Osteoblast (primary cell): ENCODE results near the gene JMJD4. TPM values are rescaled to one million over a fixed set of nuclear protein-coding genes. Genes with fewer than 3 reads are reported as not detected.

Experiments
- DNase-seq: peaks from one replicate; pipeline ENCODE4 v3.0.0; 2011; ENCODE audit warnings: low spot score, mixed read lengths; ENCODE audit not compliant: insufficient read length; ENCODE audit errors: missing footprints
- H2AFZ ChIP-seq: 2 replicates; pipeline ENCODE4 v1.6.0; 2011; ENCODE audit warnings: mild to moderate bottlenecking, low read length
- H3K27ac ChIP-seq: 2 replicates; pipeline ENCODE4 v1.5.1; 2011; ENCODE audit warnings: mild to moderate bottlenecking, low read depth, low read length, moderate library complexity
- H3K27me3 ChIP-seq: 2 replicates; pipeline ENCODE4 v1.6.0; 2012; ENCODE audit warnings: mild to moderate bottlenecking, control low read depth, inconsistent platforms, low read length, moderate library complexity; ENCODE audit not compliant: insufficient read depth
- H3K36me3 ChIP-seq: 2 replicates; pipeline ENCODE4 v1.5.1; 2011; ENCODE audit warnings: mild to moderate bottlenecking, low read length, control low read depth, moderate library complexity; ENCODE audit not compliant: insufficient read depth
- H3K4me1 ChIP-seq: 2 replicates; pipeline ENCODE4 v1.5.1; 2011; ENCODE audit warnings: mild to moderate bottlenecking, low read length, control low read depth, moderate library complexity; ENCODE audit not compliant: insufficient read depth
- H3K4me2 ChIP-seq: 2 replicates; pipeline ENCODE4 v1.6.0; 2011; ENCODE audit warnings: mild to moderate bottlenecking, low read length; ENCODE audit not compliant: insufficient read depth
- H3K4me3 ChIP-seq: fragments of 200-600 bp; sonication (generic); 3 replicates; pipeline ENCODE4 v1.5.1; 2012; ENCODE audit warnings: mild to moderate bottlenecking, low read length, inconsistent platforms; ENCODE audit not compliant: insufficient read depth
- H3K79me2 ChIP-seq: 2 replicates; pipeline ENCODE4 v1.6.0; 2012; ENCODE audit warnings: mild to moderate bottlenecking, low read length, control low read depth, inconsistent platforms; ENCODE audit not compliant: insufficient read depth
- H3K9me3 ChIP-seq: 2 replicates; pipeline ENCODE4 v1.5.1; 2011; ENCODE audit warnings: low read depth, low read length, control low read depth
- H4K20me1 ChIP-seq: 2 replicates; pipeline ENCODE4 v1.6.0; 2012; ENCODE audit warnings: mild to moderate bottlenecking, low read length, control low read depth; ENCODE audit not compliant: insufficient read depth
- total RNA-seq: library from RNA; depleted of rRNA; stranded (reverse); fragments of >200 nt; gene quantifications from 2 replicates; pipeline ENCODE4 v1.2.3, GENCODE V29; 2012
- TF ChIP-seq, protein P1 (sequence below): IDR thresholded peaks from 2 replicates; pipeline ENCODE4 v1.5.1; 2011; ENCODE audit warnings: mild to moderate bottlenecking, low read depth, low read length, moderate library complexity; ENCODE audit errors: extremely low read depth

The JMJD4 gene
- total RNA-seq, 1 donor: 27.5 TPM

DNA sequence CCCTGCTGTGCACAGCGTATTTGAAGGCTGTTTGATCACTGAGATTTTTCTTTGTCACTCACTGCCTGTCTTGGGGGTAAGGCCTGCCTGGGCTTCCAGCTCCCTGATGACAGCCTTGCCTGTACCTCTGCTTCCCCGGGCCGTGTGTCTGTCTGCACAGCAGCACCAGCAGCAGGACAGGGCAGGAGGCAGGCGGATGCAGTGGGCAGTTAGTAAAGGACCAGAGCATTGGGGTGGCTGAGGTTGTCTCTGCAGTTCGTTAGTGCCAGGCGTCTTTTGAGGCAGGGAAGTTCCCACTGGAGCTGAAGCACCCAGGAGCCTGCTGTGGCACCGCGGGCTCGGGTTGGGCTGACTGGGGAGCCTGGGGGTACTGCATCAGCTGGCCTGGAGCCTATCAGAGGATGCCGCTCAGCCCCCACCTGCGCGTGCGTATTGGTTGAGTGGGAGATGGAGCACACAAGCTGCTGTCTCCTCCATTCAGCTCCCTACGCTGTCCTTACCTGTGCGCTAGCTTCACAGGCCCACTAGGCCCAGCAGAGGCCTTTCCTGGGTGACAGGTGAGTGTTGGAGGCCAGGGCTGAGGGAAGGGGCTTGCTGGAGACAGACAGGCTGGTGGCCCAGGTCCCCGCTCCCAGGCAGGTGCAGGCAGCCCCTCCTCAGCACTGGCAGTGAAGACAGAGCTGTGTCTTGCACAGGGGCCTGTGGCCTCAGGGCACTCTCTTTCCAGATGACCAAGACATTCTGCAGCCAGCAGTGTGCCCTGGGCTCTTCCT, 28.3 kb upstream of the JMJD4 start:
- no peak overlapping the region for H3K4me3 ChIP-seq

DNA sequence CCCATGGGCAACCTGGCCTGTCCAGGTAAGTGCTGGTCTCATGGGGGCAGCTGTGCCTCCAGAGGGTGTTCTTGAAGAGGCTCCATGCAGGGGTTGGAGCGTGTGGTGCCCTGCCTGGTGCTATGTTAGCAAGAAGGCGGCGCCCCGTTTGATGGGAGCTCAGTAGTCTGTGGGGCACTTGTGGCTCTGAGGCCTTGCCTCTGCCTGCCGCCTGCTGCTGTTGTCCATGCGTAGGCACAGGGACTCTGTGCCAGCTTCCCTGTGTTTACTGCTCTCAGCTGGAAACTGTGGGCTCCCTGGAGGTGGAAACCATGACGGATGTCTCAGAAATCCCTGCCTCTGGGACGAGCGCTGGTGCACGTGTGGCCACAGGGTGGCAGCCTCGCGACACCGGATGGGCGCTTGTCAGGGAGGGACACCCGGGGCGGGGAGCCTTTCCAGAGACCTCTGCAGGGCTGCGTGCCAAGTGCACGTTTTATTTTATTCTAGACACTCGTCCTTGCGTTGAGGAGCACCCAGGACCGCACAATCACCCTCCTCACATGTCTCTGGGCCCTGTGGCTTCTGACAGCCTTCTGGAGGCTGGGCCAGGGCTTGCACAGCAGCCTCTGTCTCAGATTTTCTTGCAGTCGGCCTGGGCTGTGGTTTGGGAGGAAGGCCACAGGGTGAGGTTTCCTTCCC, 27.3 kb upstream of the JMJD4 start:
- Histone ChIP-seq H3K4me3 (no peak overlapping the region), H4K20me1 (peaks cover 83% of the 10 kb centered on the region), H3K9me3 (no peaks in the 10 kb centered on the region), H3K27me3 (no peaks in the 10 kb centered on the region), H3K4me2 (peak overlapping the region; percentile 59), H3K36me3 (peaks cover 28% of the 10 kb centered on the region), H3K27ac (peak overlapping the region; percentile 55), H3K4me1 (peaks cover 40% of the 10 kb centered on the region), H2AFZ (no peak overlapping the region), H3K79me2 (peaks cover 42% of the 10 kb centered on the region)
- TF ChIP-seq, protein P1, sequence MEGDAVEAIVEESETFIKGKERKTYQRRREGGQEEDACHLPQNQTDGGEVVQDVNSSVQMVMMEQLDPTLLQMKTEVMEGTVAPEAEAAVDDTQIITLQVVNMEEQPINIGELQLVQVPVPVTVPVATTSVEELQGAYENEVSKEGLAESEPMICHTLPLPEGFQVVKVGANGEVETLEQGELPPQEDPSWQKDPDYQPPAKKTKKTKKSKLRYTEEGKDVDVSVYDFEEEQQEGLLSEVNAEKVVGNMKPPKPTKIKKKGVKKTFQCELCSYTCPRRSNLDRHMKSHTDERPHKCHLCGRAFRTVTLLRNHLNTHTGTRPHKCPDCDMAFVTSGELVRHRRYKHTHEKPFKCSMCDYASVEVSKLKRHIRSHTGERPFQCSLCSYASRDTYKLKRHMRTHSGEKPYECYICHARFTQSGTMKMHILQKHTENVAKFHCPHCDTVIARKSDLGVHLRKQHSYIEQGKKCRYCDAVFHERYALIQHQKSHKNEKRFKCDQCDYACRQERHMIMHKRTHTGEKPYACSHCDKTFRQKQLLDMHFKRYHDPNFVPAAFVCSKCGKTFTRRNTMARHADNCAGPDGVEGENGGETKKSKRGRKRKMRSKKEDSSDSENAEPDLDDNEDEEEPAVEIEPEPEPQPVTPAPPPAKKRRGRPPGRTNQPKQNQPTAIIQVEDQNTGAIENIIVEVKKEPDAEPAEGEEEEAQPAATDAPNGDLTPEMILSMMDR: peak; percentile 84
- peak; percentile 98 for DNase-seq

More for the DNA sequence above, 28.3 kb upstream of the JMJD4 start:
- peak; percentile 69 for DNase-seq
- Histone ChIP-seq H3K27ac (no peak overlapping the region), H3K27me3 (no peaks in the 10 kb centered on the region), H4K20me1 (peaks cover 78% of the 10 kb centered on the region), H3K4me2 (no peak overlapping the region), H3K9me3 (no peaks in the 10 kb centered on the region), H2AFZ (no peak overlapping the region), H3K79me2 (peaks cover 34% of the 10 kb centered on the region), H3K4me1 (peaks cover 38% of the 10 kb centered on the region), H3K36me3 (peaks cover 36% of the 10 kb centered on the region)
- TF ChIP-seq, protein P1: no peak

DNA sequence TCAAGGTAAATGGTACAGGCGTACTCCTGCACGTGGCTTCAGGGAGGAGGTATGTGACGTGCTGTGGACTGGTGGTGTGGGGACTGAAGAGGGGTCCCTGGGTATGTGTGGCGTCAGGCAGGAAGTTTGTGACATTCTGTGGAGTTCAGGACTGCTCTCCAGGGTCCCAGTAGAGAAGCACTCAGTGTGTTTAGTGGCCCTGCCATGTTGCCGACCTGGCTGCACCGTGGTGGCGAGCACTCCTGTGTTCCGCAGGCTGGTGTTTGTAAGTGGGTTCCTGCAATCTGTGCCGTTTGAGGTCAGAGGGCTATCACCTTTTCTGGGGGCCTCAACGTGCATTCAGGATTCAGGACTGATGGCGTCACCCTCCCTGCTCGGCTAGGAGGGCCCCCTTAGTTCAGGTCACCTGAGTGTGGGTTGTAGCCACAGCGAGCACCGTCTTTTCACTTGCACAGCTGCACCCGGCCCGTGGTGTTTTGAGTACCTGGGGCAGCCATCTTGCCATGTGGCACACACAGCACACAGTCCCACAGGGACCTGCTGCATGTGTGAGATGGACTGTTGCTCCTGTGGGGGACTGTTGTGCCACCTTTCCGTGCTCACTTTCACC, 26.6 kb upstream of the JMJD4 start:
- peak overlapping the region; percentile 59 for H3K4me2 ChIP-seq
- H2AFZ ChIP-seq: no peak overlapping the region
- H3K4me1 ChIP-seq: peaks cover 40% of the 10 kb centered on the region
- peak; percentile 27 for DNase-seq
- peaks cover 78% of the 10 kb centered on the region for H4K20me1 ChIP-seq
- peak overlapping the region; percentile 55 for H3K27ac ChIP-seq
- peaks cover 26% of the 10 kb centered on the region for H3K36me3 ChIP-seq
- peaks cover 48% of the 10 kb centered on the region for H3K79me2 ChIP-seq
- H3K9me3 ChIP-seq: no peaks in the 10 kb centered on the region
- TF ChIP-seq, protein P1: no peak
- no peaks in the 10 kb centered on the region for H3K27me3 ChIP-seq
- H3K4me3 ChIP-seq: no peak overlapping the region

DNA sequence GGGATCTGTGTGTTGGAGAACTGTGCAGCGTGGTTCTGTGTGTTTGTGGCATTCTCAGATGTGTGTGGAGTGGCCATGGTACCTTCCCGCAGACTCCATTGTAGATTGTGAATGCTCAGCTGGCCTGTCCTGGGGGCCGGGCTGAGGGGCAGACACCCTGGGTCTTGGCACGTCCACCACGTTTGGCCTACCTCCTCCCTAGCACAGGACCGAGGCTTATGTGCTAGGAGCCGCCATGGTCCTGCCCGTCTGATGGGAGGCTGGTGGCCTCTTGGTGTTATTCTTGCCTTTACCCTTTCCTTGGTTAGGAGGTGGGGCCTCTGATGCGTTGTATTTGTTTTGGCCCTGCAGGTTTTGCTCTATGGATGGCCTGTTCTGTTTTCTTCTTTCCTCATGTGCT, 25.3 kb upstream of the JMJD4 start:
- Histone ChIP-seq H2AFZ (no peak overlapping the region), H3K27ac (peak overlapping the region; percentile 86), H3K4me1 (peaks cover 40% of the 10 kb centered on the region), H3K79me2 (peaks cover 50% of the 10 kb centered on the region), H3K9me3 (no peaks in the 10 kb centered on the region), H4K20me1 (peaks cover 71% of the 10 kb centered on the region), H3K4me3 (no peak overlapping the region), H3K4me2 (no peak overlapping the region), H3K36me3 (peaks cover 26% of the 10 kb centered on the region), H3K27me3 (no peaks in the 10 kb centered on the region)
- TF ChIP-seq, protein P1: no peak
- no peak for DNase-seq
